HepG2 (cell line): ENCODE measurements around the gene VSIG10L2. TPM values are rescaled to one million over a fixed set of nuclear protein-coding genes. Genes with fewer than 3 reads are reported as not detected.

Source experiments
- ATAC-seq: fragments of 200-7000 bp; cut with Tn5 transposase; 3 replicates; pipeline ENCODE4 v1.9.1; 2020; ENCODE audit warnings: mild to moderate bottlenecking, moderate library complexity
- BruUV-seq: library from RNA; stranded (reverse); fragments of 400-500 nt; replicated peaks from 2 replicates; lab custom pipeline; 2021; lab: Mats Ljungman, UMichigan
- CTCF ChIA-PET: fragments of 300-600 bp; formaldehyde crosslinking; extraction: SDS; loops from one replicate; lab custom pipeline; 2021; ENCODE audit warnings: low total read pairs, inconsistent platforms, low intra/inter-chr PET ratio; lab: Yijun Ruan, JAX
- POLR2A ChIA-PET: fragments of 350-600 bp; sonication (Branson Sonifier 250); formaldehyde crosslinking; loops from one replicate; lab custom pipeline; 2020; ENCODE audit warnings: antibody characterized with exemption, inconsistent platforms; lab: Yijun Ruan, JAX
- DNase-seq: peaks from one replicate; pipeline ENCODE4 v3.0.0-alpha.2; 2015; ENCODE audit warnings: low spot score
- FAIRE-seq: peaks from 3 replicates; lab custom pipeline; 2011; peaks lifted over from hg19 to GRCh38; lab: Jason Lieb, UNC
- H2AFZ ChIP-seq: one replicate; pipeline ENCODE4 v1.6.1; 2011; ENCODE audit warnings: low read length, inconsistent platforms
- H3K27ac ChIP-seq: fragments of 300-600 bp; 3 replicates; pipeline ENCODE4 v1.8.0; 2011; ENCODE audit warnings: mixed run types, mild to moderate bottlenecking, mixed read lengths, low read length, inconsistent platforms; ENCODE audit not compliant: insufficient read depth; ENCODE audit errors: extremely low read length
- H3K27me3 ChIP-seq, 2 experiments: fragments of 200-600 bp in 1 of 2; 2 replicates in 1 of 2; 3 replicates in 1 of 2; pipeline versions ENCODE4 v1.6.0 to v1.8.0; 2011; ENCODE audit warnings: low read length in 2 of 2, mild to moderate bottlenecking in 2 of 2, moderate library complexity in 2 of 2, inconsistent platforms in 1 of 2; ENCODE audit not compliant: insufficient read depth in 2 of 2, control insufficient read depth in 1 of 2
- H3K36me3 ChIP-seq, 2 experiments: fragments of 200-600 bp in 1 of 2; replicated peaks in 1 of 2; 2 replicates in 1 of 2; 3 replicates in 1 of 2; pipeline versions ENCODE4 v1.5.1 to v1.8.0; 2011; ENCODE audit warnings: low read length in 2 of 2, inconsistent platforms in 1 of 2; ENCODE audit not compliant: insufficient read depth in 2 of 2, control insufficient read depth in 1 of 2
- H3K4me1 ChIP-seq: 2 replicates; pipeline ENCODE4 v1.5.1; 2012; ENCODE audit warnings: low read length, inconsistent platforms; ENCODE audit not compliant: insufficient read depth
- H3K4me2 ChIP-seq: 2 replicates; pipeline ENCODE4 v1.6.0; 2011; ENCODE audit warnings: low read depth, low read length, inconsistent platforms
- H3K4me3 ChIP-seq, 3 experiments: fragments of 200-600 bp in 1 of 3; sonication (generic), shearing (Covaris generic) in 1 of 3; replicated peaks in 1 of 3; 2 replicates each; pipeline ENCODE4 v1.5.1; 2011 to 2016; ENCODE audit warnings: low read length in 3 of 3, inconsistent platforms in 2 of 3, low read depth in 2 of 3, mild to moderate bottlenecking in 2 of 3, control low read depth in 1 of 3, mixed read lengths in 1 of 3; ENCODE audit not compliant: insufficient read depth in 1 of 3
- H3K79me2 ChIP-seq: one replicate; pipeline ENCODE4 v1.6.1; 2011; ENCODE audit warnings: low read length, inconsistent platforms; ENCODE audit not compliant: insufficient read depth
- H3K9ac ChIP-seq: 2 replicates; pipeline ENCODE4 v1.6.0; 2011; ENCODE audit warnings: mild to moderate bottlenecking, low read depth, low read length, inconsistent platforms; ENCODE audit not compliant: insufficient read depth
- H3K9me3 ChIP-seq: 2 replicates; pipeline ENCODE4 v1.5.1; 2012; ENCODE audit warnings: mild to moderate bottlenecking, low read length
- H4K20me1 ChIP-seq: 2 replicates; pipeline ENCODE4 v1.6.0; 2011; ENCODE audit warnings: inconsistent platforms, mild to moderate bottlenecking, low read length, moderate library complexity; ENCODE audit not compliant: insufficient read depth
- HIC2 ChIP-seq: sonication (generic); formaldehyde crosslinking; IDR thresholded peaks from 2 replicates; pipeline ENCODE4 v1.9.0; 2022; ENCODE audit warnings: low read depth, missing genetic modification reagents
- HMG20A ChIP-seq: IDR thresholded peaks from 2 replicates; pipeline ENCODE4 v1.6.1; 2016; ENCODE audit warnings: borderline replicate concordance
- IRF1 ChIP-seq: sonication (generic); formaldehyde crosslinking; IDR thresholded peaks from 2 replicates; pipeline ENCODE4 v1.4.0; 2020; ENCODE audit warnings: low read depth, mild to moderate bottlenecking, missing genetic modification reagents
- IRX3 ChIP-seq: sonication (generic); formaldehyde crosslinking; IDR thresholded peaks from 2 replicates; pipeline ENCODE4 v1.8.1; 2023; ENCODE audit warnings: mild to moderate bottlenecking, low read depth, missing genetic modification reagents, borderline replicate concordance
- KMT2A ChIP-seq: sonication (generic); formaldehyde crosslinking; IDR thresholded peaks from 2 replicates; pipeline ENCODE4 v1.4.0; 2020; ENCODE audit warnings: missing genetic modification reagents
- NFE2L2 ChIP-seq: fragments of 150-350 bp; IDR thresholded peaks from 2 replicates; pipeline ENCODE4 v1.6.1; 2014; ENCODE audit warnings: low read length
- PHF20 ChIP-seq: sonication (generic); formaldehyde crosslinking; IDR thresholded peaks from 2 replicates; pipeline ENCODE4 v1.5.0; 2020; ENCODE audit warnings: mild to moderate bottlenecking, missing genetic modification reagents
- PRPF4 ChIP-seq: fragments of 200-400 bp; formaldehyde crosslinking; IDR thresholded peaks from 2 replicates; pipeline ENCODE4 v1.6.1; 2016; ENCODE audit warnings: low read length, low read depth; ENCODE audit not compliant: poor library complexity, severe bottlenecking
- SAP130 ChIP-seq: IDR thresholded peaks from 2 replicates; pipeline ENCODE4 v1.6.1; 2016; ENCODE audit warnings: low read depth
- ZBTB1 ChIP-seq: sonication (generic); formaldehyde crosslinking; IDR thresholded peaks from 2 replicates; pipeline ENCODE4 v1.4.0; 2020; ENCODE audit warnings: missing genetic modification reagents, borderline replicate concordance
- ZNF121 ChIP-seq: sonication (generic); formaldehyde crosslinking; IDR thresholded peaks from 2 replicates; pipeline ENCODE4 v1.5.0; 2020; ENCODE audit warnings: mild to moderate bottlenecking, missing genetic modification reagents
- ZNF414 ChIP-seq: sonication (generic); formaldehyde crosslinking; IDR thresholded peaks from 2 replicates; pipeline ENCODE4 v1.5.0; 2020; ENCODE audit warnings: missing genetic modification reagents
- ZNF7 ChIP-seq: IDR thresholded peaks from 2 replicates; pipeline ENCODE4 v1.6.1; 2016; ENCODE audit warnings: missing biosample characterization, missing genetic modification reagents
- ZNF770 ChIP-seq: sonication (generic); formaldehyde crosslinking; IDR thresholded peaks from 2 replicates; pipeline ENCODE4 v1.5.0; 2020; ENCODE audit warnings: mild to moderate bottlenecking, missing genetic modification reagents
- ZNF776 ChIP-seq: sonication (generic); formaldehyde crosslinking; IDR thresholded peaks from 2 replicates; pipeline ENCODE4 v1.4.0; 2020; ENCODE audit warnings: mild to moderate bottlenecking, missing genetic modification reagents
- WGBS: methylation state at CpG from one replicate; pipeline ENCODE4 v1.1.6; 2017; ENCODE audit warnings: low lambda C conversion rate; 5-methylcytosine and 5-hydroxymethylcytosine counted together
- in situ Hi-C: cut with HindIII; loops from 2 replicates; pipeline ENCODE4 v1.10.0; 2017; ENCODE audit warnings: low pct_unique_long_range_greater_than_20kb; ENCODE audit not compliant: extremely low pct_ligation_motif_present
- intact Hi-C: fragments of 100-400 bp; cut with micrococcal nuclease; formaldehyde crosslinking; loops from one replicate; pipeline ENCODE4 v1.10.0; 2022; ENCODE audit not compliant: unreplicated experiment
- polyA plus RNA-seq, 8 experiments: library from polyadenylated mRNA; depleted of rRNA in 3 of 8; stranded (reverse) in 7 of 8; unstranded in 1 of 8; fragments of >200 nt; fragmentation: Illumina TruSeq in 4 of 8; extraction: Trizol in 4 of 8; gene quantifications; 2 replicates each; pipeline versions ENCODE4 v1.2.1 to v1.2.3, GENCODE V29; 2011 to 2016; ENCODE audit warnings: low read depth in 4 of 8, missing spikeins in 1 of 8, mixed read lengths in 1 of 8; ENCODE audit not compliant: insufficient read depth in 1 of 8
- total RNA-seq, 5 experiments: library from RNA; depleted of rRNA; stranded (reverse); fragments of >200 nt; fragmentation: Illumina TruSeq; extraction: Trizol; gene quantifications; 2 replicates each; pipeline ENCODE4 v1.2.3, GENCODE V29; 2016; ENCODE audit warnings: low read depth in 1 of 5

Gene VSIG10L2
- total and polyA plus RNA-seq, 2 of the 13 experiments (the other 11 are each of a cell fraction or from before 2014, with no cell fraction given): 0.21 TPM; not detected in 1

GRCh38 chr11:125960771-125961170, 14.9 kb downstream of the VSIG10L2 start:
- no peaks in the 10 kb centered on the region for H3K79me2 ChIP-seq
- H2AFZ ChIP-seq: no peak overlapping the region
- ChIA-PET POLR2A (no interaction called here), CTCF (no interaction called here)
- no peak overlapping the region for H3K4me3 ChIP-seq
- BruUV-seq: no TSS peak
- TF ChIP-seq IRF1 (CRISPR knock-in tag) (no peak), IRX3 (no peak), KMT2A (no peak), HMG20A (CRISPR knock-in tag) (no peak), PRPF4 (no peak)
- H4K20me1 ChIP-seq: no peaks in the 10 kb centered on the region
- WGBS: 94% methylated on average over 6 of the region's 6 CpGs
- intact Hi-C loops: no loop called here
- no peak for ATAC-seq
- H3K9ac ChIP-seq: no peak overlapping the region
- peaks cover 0 to 32% of the 10 kb centered on the region in 2 experiments; a peak in 3 of 5 replicates for H3K36me3 ChIP-seq
- no peaks in the 10 kb centered on the region for H3K27me3 ChIP-seq
- no peak for DNase-seq
- H3K9me3 ChIP-seq: no peaks in the 10 kb centered on the region
- no peak overlapping the region for H3K27ac ChIP-seq
- no peak for FAIRE-seq
- no peak overlapping the region for H3K4me2 ChIP-seq
- in situ Hi-C loops: no loop called here
- no peaks in the 10 kb centered on the region for H3K4me1 ChIP-seq

GRCh38 chr11:125967515-125967914, 21.7 kb downstream of the VSIG10L2 start:
- CTCF ChIA-PET: no interaction called here
- BruUV-seq: no TSS peak
- 95% methylated on average over 4 of the region's 4 CpGs for WGBS
- TF ChIP-seq ZBTB1 (CRISPR knock-in tag): no peak
- no peak for TF ChIP-seq HIC2 (CRISPR knock-in tag)
- no peak for TF ChIP-seq ZNF414 (CRISPR knock-in tag)
- TF ChIP-seq ZNF121 (CRISPR knock-in tag): peak; percentile 70
- no peak for TF ChIP-seq ZNF776
- 0 out of 2 replicates have a peak, but pooled peaks have one; percentile 7 for TF ChIP-seq SAP130 (CRISPR knock-in tag)
- TF ChIP-seq ZNF770: peak; percentile 66
- TF ChIP-seq NFE2L2: no peak
- TF ChIP-seq ZNF7 (CRISPR knock-in tag): no peak
- TF ChIP-seq PHF20 (CRISPR knock-in tag): no peak

More at GRCh38 chr11:125967515-125967914, 21.7 kb downstream of the VSIG10L2 start:
- DNase-seq (no peak), ATAC-seq (no peak), FAIRE-seq (no peak)
- Histone ChIP-seq H4K20me1 (no peaks in the 10 kb centered on the region), H3K27ac (peak overlapping the region; percentile 50), H3K4me1 (peaks cover 26% of the 10 kb centered on the region), H3K4me2 (no peak overlapping the region), H2AFZ (no peak overlapping the region), H3K36me3 (0 out of 5 replicates have a peak, but pooled peaks cover 0 to 3% of the 10 kb centered on the region in 2 experiments), H3K9ac (no peak overlapping the region), H3K4me3 (no peak overlapping the region), H3K79me2 (no peaks in the 10 kb centered on the region), H3K9me3 (no peaks in the 10 kb centered on the region), H3K27me3 (no peaks in the 10 kb centered on the region)
- POLR2A ChIA-PET: no interaction called here
- in situ Hi-C loops: no loop called here
- intact Hi-C loops: no loop called here
